Stimulated activated CD8-positive, alpha-beta memory T cell treated with anti-CD3 and anti-CD28 coated beads, Interleukin-4, amount 100 ng/mL, for 4 hours (primary cell): ENCODE data around the gene TESMIN.

Experiments used
- DNase-seq, 2 donors: peaks; one replicate each; pipeline ENCODE4 v3.0.0-alpha.2; 2020; ENCODE audit warnings: low read depth in 2 of 2, low spot score in 1 of 2

TESMIN gene

GRCh38 chr11:68762481-68762880 is 11.2 kb upstream of the TESMIN start:
- no peak for DNase-seq

GRCh38 chr11:68761801-68762200 is 10.5 kb upstream of the TESMIN start:
- no peak for DNase-seq

- no peak for DNase-seq
These were observed 8.7 kb upstream of the TESMIN start for GRCh38 chr11:68759991-68760390.

GRCh38 chr11:68757711-68758110 is 6.4 kb upstream of the TESMIN start:
- DNase-seq: no peak

GRCh38 chr11:68756171-68756766 is 4.9 kb upstream of the TESMIN start:
- no peak for DNase-seq

GRCh38 chr11:68753300-68753699 is 2.0 kb upstream of the TESMIN start:
- no peak for DNase-seq

- no peak for DNase-seq
These were observed 355 bp downstream of the TESMIN start for GRCh38 chr11:68751004-68751325.

GRCh38 chr11:68750195-68751003 is 921 bp downstream of the TESMIN start:
- DNase-seq: no peak

- DNase-seq: no peak
These were observed 1.8 kb downstream of the TESMIN start for GRCh38 chr11:68749229-68750123.

- no peak for DNase-seq
These were observed 3.3 kb downstream of the TESMIN start for GRCh38 chr11:68748061-68748460.

GRCh38 chr11:68743539-68743938 is 7.8 kb downstream of the TESMIN start:
- DNase-seq: no peak

- DNase-seq: no peak
These were observed 9.9 kb downstream of the TESMIN start for GRCh38 chr11:68741463-68741862.

GRCh38 chr11:68735646-68736045 is 15.7 kb downstream of the TESMIN start:
- DNase-seq: no peak

- no peak for DNase-seq
These were observed 16.2 kb downstream of the TESMIN start for GRCh38 chr11:68735125-68735524.

- DNase-seq: no peak
These were observed 17.2 kb downstream of the TESMIN start for GRCh38 chr11:68734111-68734510.

GRCh38 chr11:68727783-68728182 is 23.5 kb downstream of the TESMIN start:
- no peak for DNase-seq

GRCh38 chr11:68724293-68724692 is 27.0 kb downstream of the TESMIN start:
- DNase-seq: no peak

GRCh38 chr11:68722143-68722542 is 29.2 kb downstream of the TESMIN start:
- no peak for DNase-seq

- DNase-seq: no peak
These were observed 30.2 kb downstream of the TESMIN start for GRCh38 chr11:68721075-68721474.

- DNase-seq: no peak
These were observed 35.7 kb downstream of the TESMIN start for GRCh38 chr11:68715456-68716122.

- no peak for DNase-seq
These were observed 37.1 kb downstream of the TESMIN start for GRCh38 chr11:68714060-68714856.
